Gastrocnemius medialis (tissue), 4 donors: ENCODE measurements around the gene TCF12. TPM values are rescaled to one million over a fixed set of nuclear protein-coding genes. Genes with fewer than 3 reads are reported as not detected.

ENCODE experiments used
- ATAC-seq, 2 donors: fragments of 150-250 bp; one replicate each; pipeline ENCODE4 v1.9.1; 2016
- DNase-seq, 2 donors: peaks; one replicate each; pipeline ENCODE4 v3.0.0-alpha.2; 2019
- H3K27ac ChIP-seq, 4 donors: fragments of 200-600 bp; sonication (generic); 1 replicate in 1 of 4; 2 replicates in 3 of 4; pipeline ENCODE4 v1.5.1; 2016 to 2018; ENCODE audit warnings: mild to moderate bottlenecking in 2 of 4, moderate library complexity in 1 of 4
- H3K27me3 ChIP-seq, 3 donors: fragments of 200-600 bp; sonication (generic) in 2 of 3; 1 replicate in 1 of 3; 2 replicates in 2 of 3; pipeline versions ENCODE4 v1.5.1 to v1.6.0; 2016 to 2019; ENCODE audit warnings: mild to moderate bottlenecking in 1 of 3, moderate library complexity in 1 of 3
- H3K36me3 ChIP-seq, 2 donors: fragments of 200-600 bp; sonication (generic) in 1 of 2; one replicate each; pipeline ENCODE4 v1.5.1; 2017 to 2018
- H3K4me1 ChIP-seq, 2 donors: fragments of 200-600 bp; sonication (generic) in 1 of 2; one replicate each; pipeline ENCODE4 v1.5.1; 2016 to 2017; ENCODE audit warnings: mild to moderate bottlenecking in 2 of 2
- H3K4me3 ChIP-seq, 4 donors: fragments of 200-600 bp; sonication (generic) in 3 of 4; 1 replicate in 1 of 4; 2 replicates in 3 of 4; pipeline ENCODE4 v1.5.1; 2016 to 2019; ENCODE audit warnings: mild to moderate bottlenecking in 2 of 4
- H3K9me3 ChIP-seq, 3 donors: fragments of 200-600 bp; sonication (generic) in 2 of 3; 1 replicate in 1 of 3; 2 replicates in 2 of 3; pipeline ENCODE4 v1.5.1; 2016 to 2019
- POLR2A ChIP-seq, 2 donors: fragments of 450-650 bp; IDR thresholded peaks; one replicate each; pipeline ENCODE4 v1.6.1; 2017; ENCODE audit warnings: antibody characterized with exemption in 2 of 2, mild to moderate bottlenecking in 2 of 2, moderate library complexity in 2 of 2
- in situ Hi-C, 4 donors: fragments of 200-750 bp; cut with MboI; loops; one replicate each; pipeline versions ENCODE4 v1.15.0 to v1.8.0; 2017; ENCODE audit warnings: low sequenced_read_pairs in 4 of 4
- intact Hi-C: fragments of 100-400 bp; cut with DNase I; formaldehyde crosslinking; loops from one replicate; pipeline ENCODE4 v1.15.1; 2023; ENCODE audit warnings: low total_unique reads
- total RNA-seq, 4 donors: library from RNA; depleted of rRNA; stranded (reverse); fragments of >200 nt; gene quantifications; one replicate each; pipeline versions ENCODE4 v1.1.0 to v1.2.3, GENCODE V29; 2016
- TF ChIP-seq, protein P1 (sequence below), 5 experiments: fragments of 450-650 bp in 3 of 5; fragments of 200-600 bp in 2 of 5; sonication (generic) in 2 of 5; IDR thresholded peaks in 4 of 5; conservative IDR thresholded peaks in 1 of 5; 1 replicate in 4 of 5; 2 replicates in 1 of 5; pipeline ENCODE4 v1.5.1; 2016 to 2019; ENCODE audit warnings: antibody characterized with exemption in 5 of 5, mild to moderate bottlenecking in 3 of 5, moderate library complexity in 3 of 5

The TCF12 gene
- total RNA-seq, 4 donors from 2014 or later, result 34.9 to 63.0 (median 51.4) TPM

DNA sequence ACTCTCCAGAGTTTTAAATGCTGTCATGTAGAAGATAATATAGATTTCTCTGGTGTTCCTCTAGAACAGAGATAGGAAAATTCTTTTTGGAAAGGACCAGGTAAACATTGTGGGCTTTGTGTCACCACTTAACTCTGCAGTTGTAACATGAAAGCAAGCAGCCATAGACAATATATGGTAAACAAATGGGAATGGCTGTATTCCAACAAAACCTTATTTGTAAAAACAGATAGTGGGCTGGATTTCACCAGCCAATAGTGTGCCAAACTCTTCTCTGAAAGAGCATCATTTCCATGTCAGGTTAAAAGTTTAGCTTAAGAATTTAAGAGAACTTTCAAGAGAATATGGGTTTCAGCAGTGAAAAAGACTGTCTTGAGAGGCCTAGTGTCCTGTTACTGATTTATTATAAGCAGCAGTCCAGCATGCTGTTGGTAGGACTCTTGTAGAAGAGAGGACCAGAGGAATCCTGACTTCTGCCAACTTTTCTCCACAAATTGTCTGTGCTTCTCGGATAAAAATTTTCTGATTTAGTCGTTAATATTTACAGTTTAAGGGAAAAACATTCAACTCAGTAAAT lies 107.7 kb downstream of the TCF12 start:
- H3K4me1 ChIP-seq, result peaks cover 24 to 38% of the 10 kb centered on the region in 2 donors
- no peak for TF ChIP-seq POLR2A (IDR thresholded peaks at IDR 0.05)
- TF ChIP-seq, protein P1, sequence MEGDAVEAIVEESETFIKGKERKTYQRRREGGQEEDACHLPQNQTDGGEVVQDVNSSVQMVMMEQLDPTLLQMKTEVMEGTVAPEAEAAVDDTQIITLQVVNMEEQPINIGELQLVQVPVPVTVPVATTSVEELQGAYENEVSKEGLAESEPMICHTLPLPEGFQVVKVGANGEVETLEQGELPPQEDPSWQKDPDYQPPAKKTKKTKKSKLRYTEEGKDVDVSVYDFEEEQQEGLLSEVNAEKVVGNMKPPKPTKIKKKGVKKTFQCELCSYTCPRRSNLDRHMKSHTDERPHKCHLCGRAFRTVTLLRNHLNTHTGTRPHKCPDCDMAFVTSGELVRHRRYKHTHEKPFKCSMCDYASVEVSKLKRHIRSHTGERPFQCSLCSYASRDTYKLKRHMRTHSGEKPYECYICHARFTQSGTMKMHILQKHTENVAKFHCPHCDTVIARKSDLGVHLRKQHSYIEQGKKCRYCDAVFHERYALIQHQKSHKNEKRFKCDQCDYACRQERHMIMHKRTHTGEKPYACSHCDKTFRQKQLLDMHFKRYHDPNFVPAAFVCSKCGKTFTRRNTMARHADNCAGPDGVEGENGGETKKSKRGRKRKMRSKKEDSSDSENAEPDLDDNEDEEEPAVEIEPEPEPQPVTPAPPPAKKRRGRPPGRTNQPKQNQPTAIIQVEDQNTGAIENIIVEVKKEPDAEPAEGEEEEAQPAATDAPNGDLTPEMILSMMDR (IDR thresholded peaks at IDR 0.05 in 4 of 5, conservative IDR thresholded peaks at IDR 0.05 in 1 of 5), result no peak
- intact Hi-C loops (no loop called here), in situ Hi-C loops (no loop called here)
- no peaks in the 10 kb centered on the region for H3K9me3 ChIP-seq
- H3K27me3 ChIP-seq, result no peaks in the 10 kb centered on the region
- DNase-seq (no peak), ATAC-seq (peak; percentile 80 to 83)
- no peak overlapping the region for H3K4me3 ChIP-seq
- peak overlapping the region; percentile 56 to 77 (median 72) for H3K27ac ChIP-seq
- H3K36me3 ChIP-seq, result no peaks in the 10 kb centered on the region

DNA sequence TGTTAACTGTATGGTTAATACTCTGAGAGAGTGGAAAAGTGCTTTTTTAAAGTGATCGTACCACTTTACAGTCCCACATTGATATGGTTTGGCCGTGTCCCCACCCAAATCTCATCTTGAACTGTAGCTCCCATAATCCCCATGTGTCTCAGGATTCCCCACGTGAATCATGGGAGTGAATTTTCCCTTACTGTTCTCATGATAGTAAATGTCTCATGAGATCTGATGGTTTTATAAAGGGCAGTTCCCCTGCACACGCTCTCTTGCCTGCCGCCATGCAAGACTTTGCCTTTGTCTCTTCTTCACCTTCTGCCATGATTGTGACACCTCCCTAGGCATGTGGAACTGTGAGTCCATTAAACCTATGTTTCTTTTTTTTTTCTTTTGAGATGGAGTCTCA lies 109.2 kb downstream of the TCF12 start:
- intact Hi-C loops, result no loop called here
- Histone ChIP-seq H3K36me3 (no peaks in the 10 kb centered on the region), H3K9me3 (no peaks in the 10 kb centered on the region), H3K27ac (no peak overlapping the region), H3K4me3 (no peak overlapping the region), H3K4me1 (peaks cover 32 to 46% of the 10 kb centered on the region in 2 donors), H3K27me3 (no peaks in the 10 kb centered on the region)
- TF ChIP-seq, protein P1 (IDR thresholded peaks at IDR 0.05 in 4 of 5, conservative IDR thresholded peaks at IDR 0.05 in 1 of 5), result no peak
- no peak for TF ChIP-seq POLR2A (IDR thresholded peaks at IDR 0.05)
- no peak for DNase-seq
- ATAC-seq, result no peak
- in situ Hi-C loops, result no loop called here

DNA sequence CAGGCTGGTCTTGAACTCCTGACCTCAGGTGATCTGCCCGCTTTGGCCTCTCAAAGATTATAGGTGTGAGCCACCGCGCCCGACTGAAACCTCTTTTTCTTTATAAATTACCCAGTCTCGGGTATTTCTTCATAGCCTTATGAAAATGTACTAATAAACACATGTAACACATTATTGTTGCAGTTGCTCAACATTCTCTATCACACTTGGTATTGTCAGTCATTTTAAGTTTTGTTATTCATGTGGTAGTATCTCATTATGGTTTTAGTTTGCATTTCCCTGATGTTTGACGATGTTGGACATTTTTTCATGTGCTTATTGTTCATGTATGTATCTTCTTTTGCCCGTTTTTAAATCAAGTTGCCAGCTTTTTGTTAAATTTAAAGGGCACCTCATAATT lies 109.7 kb downstream of the TCF12 start:
- Histone ChIP-seq H3K27me3 (no peaks in the 10 kb centered on the region), H3K9me3 (no peaks in the 10 kb centered on the region), H3K4me3 (no peak overlapping the region), H3K4me1 (peaks cover 32 to 48% of the 10 kb centered on the region in 2 donors), H3K36me3 (no peaks in the 10 kb centered on the region), H3K27ac (no peak overlapping the region)
- intact Hi-C loops, result no loop called here
- no peak for ATAC-seq
- no peak for TF ChIP-seq POLR2A (IDR thresholded peaks at IDR 0.05)
- TF ChIP-seq, protein P1 (IDR thresholded peaks at IDR 0.05 in 4 of 5, conservative IDR thresholded peaks at IDR 0.05 in 1 of 5), result no peak
- in situ Hi-C loops, result no loop called here
- DNase-seq, result no peak

DNA sequence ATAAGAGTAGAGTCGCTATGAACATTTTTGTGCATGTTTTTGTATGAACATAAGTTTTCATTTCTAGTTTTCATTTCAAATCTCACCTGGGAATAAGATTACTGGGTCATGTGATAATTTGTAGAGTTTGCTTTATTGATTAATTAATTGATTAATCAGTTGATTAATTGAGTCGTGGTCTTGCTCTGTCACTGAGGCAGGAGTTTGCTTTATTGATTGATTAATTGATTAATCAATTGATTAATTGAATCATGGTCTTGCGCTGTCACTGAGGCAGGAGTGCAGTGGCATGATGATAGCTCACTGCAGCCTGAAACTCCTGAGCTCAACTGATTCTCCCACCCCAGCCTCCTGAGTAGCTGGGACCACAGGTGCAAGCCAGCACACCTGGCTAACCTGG lies 111.6 kb downstream of the TCF12 start:
- in situ Hi-C loops, result no loop called here
- Histone ChIP-seq H3K4me1 (peaks cover 30 to 43% of the 10 kb centered on the region in 2 donors), H3K4me3 (no peak overlapping the region), H3K27ac (no peak overlapping the region), H3K9me3 (no peaks in the 10 kb centered on the region), H3K36me3 (no peaks in the 10 kb centered on the region), H3K27me3 (no peaks in the 10 kb centered on the region)
- no peak for ATAC-seq
- TF ChIP-seq, protein P1 (IDR thresholded peaks at IDR 0.05 in 4 of 5, conservative IDR thresholded peaks at IDR 0.05 in 1 of 5), result no peak
- no peak for TF ChIP-seq POLR2A (IDR thresholded peaks at IDR 0.05)
- no peak for DNase-seq
- intact Hi-C loops, result no loop called here

DNA sequence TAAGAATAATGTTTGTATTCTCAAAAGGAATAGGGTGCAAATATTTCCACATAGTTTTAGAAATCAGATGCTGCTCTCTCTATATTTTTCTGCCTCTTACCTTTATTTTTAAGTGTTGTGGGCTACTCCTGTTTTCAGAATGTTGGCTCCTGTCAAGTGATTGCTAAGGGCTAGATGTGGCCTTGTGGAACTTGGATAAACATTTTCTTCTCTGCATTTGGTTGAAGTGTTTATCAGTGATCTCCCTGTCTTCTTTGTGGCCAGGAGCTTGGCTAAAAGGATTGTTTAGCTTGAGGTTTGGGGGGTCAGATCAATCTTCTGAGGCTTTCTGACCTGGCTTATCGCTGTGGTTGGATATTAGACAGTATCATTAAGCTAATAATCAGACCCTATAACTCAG lies 112.6 kb downstream of the TCF12 start:
- H3K4me3 ChIP-seq, result no peak overlapping the region
- DNase-seq (no peak), ATAC-seq (no peak)
- peak overlapping the region in 1 of 4 donors; percentile 52 for H3K27ac ChIP-seq
- intact Hi-C loops (no loop called here), in situ Hi-C loops (no loop called here)
- no peaks in the 10 kb centered on the region for H3K9me3 ChIP-seq
- H3K36me3 ChIP-seq, result no peaks in the 10 kb centered on the region
- TF ChIP-seq POLR2A (IDR thresholded peaks at IDR 0.05), result no peak
- TF ChIP-seq, protein P1 (IDR thresholded peaks at IDR 0.05 in 4 of 5, conservative IDR thresholded peaks at IDR 0.05 in 1 of 5), result no peak
- no peaks in the 10 kb centered on the region for H3K27me3 ChIP-seq
- H3K4me1 ChIP-seq, result peaks cover 19 to 33% of the 10 kb centered on the region in 2 donors
